Testis (tissue), 3 donors: Measurements from ENCODE around the gene KCNIP1. TPM values are rescaled to one million over a fixed set of nuclear protein-coding genes. Genes with fewer than 3 reads are reported as not detected.

Experiments
- DNase-seq: peaks from one replicate; pipeline ENCODE4 v3.0.0-alpha.2; 2019
- H3K27ac ChIP-seq, 2 donors: fragments of 200-600 bp; sonication (generic); one replicate each; pipeline ENCODE4 v1.5.1; 2019
- H3K27me3 ChIP-seq: fragments of 200-600 bp; sonication (generic); one replicate; pipeline ENCODE4 v1.5.1; 2019
- H3K36me3 ChIP-seq: fragments of 200-600 bp; sonication (generic); one replicate; pipeline ENCODE4 v1.5.1; 2017; ENCODE audit warnings: low read depth; ENCODE audit errors: missing control alignments
- H3K4me1 ChIP-seq: fragments of 200-600 bp; sonication (generic); one replicate; pipeline ENCODE4 v1.5.1; 2019
- H3K4me3 ChIP-seq, 2 donors: fragments of 200-600 bp; sonication (generic); one replicate each; pipeline ENCODE4 v1.5.1; 2017 to 2019
- H3K9me3 ChIP-seq: fragments of 200-600 bp; sonication (generic); one replicate; pipeline ENCODE4 v1.5.1; 2017
- POLR2A ChIP-seq: fragments of 450-650 bp; IDR thresholded peaks from one replicate; pipeline ENCODE4 v1.6.1; 2017; ENCODE audit warnings: antibody characterized with exemption, mild to moderate bottlenecking, moderate library complexity
- WGBS, 2 donors: methylation state at CpG; one replicate each; pipeline ENCODE4 v1.1.5; 2018; 5-methylcytosine and 5-hydroxymethylcytosine counted together
- intact Hi-C: fragments of 100-400 bp; cut with DNase I; formaldehyde crosslinking; loops from one replicate; pipeline ENCODE4 v1.15.1; 2023; ENCODE audit warnings: low total_unique reads
- polyA plus RNA-seq: library from polyadenylated mRNA; stranded (reverse); fragments of 350-450 nt; fragmentation: Illumina TruSeq; extraction: RNeasy Lipid Tissue Mini Kit (QIAGEN cat#74804); gene quantifications from one replicate; pipeline ENCODE4 v1.2.3, GENCODE V29; 2014; ENCODE audit warnings: low read depth, low replicate concordance; ENCODE audit not compliant: insufficient read depth
- total RNA-seq, 2 donors: library from RNA; depleted of rRNA; stranded (reverse); fragments of >200 nt; gene quantifications; one replicate each; pipeline ENCODE4 v1.2.3, GENCODE V29; 2016
- TF ChIP-seq, protein P1 (sequence below), 3 experiments: fragments of 450-650 bp in 2 of 3; fragments of 200-600 bp in 1 of 3; sonication (generic) in 1 of 3; IDR thresholded peaks; one replicate each; pipeline ENCODE4 v1.5.1; 2016 to 2019; ENCODE audit warnings: antibody characterized with exemption in 3 of 3, mild to moderate bottlenecking in 2 of 3, moderate library complexity in 1 of 3

The KCNIP1 gene
- total and polyA plus RNA-seq, 3 donors from 2014 or later = 5.9 to 14.8 (median 13.4) TPM

DNA sequence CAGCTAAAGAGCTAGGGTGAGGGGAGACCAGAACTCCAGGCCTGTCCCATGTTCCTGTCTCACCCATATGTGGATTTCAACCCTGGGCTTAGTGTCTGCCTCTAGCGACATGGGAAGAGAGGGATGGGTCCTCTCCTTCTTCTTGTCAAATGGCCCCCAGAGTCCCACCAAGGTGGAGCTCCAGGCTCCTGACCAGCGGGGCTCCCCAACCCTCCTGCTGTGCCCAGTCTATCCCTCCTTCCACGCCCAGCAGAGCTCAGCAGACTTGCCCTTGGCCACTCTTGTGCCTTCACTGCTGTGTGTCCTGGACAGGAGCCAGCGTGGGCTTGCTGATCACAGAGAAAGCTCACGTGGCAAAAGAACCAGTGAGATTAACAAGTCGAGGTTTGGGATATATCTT, 156.7 kb downstream of the KCNIP1 start:
- Histone ChIP-seq H3K4me1 (no peaks in the 10 kb centered on the region), H3K27me3 (no peaks in the 10 kb centered on the region), H3K36me3 (no peaks in the 10 kb centered on the region), H3K27ac (no peak overlapping the region), H3K4me3 (no peak overlapping the region), H3K9me3 (no peaks in the 10 kb centered on the region)
- DNase-seq = no peak
- TF ChIP-seq, protein P1, sequence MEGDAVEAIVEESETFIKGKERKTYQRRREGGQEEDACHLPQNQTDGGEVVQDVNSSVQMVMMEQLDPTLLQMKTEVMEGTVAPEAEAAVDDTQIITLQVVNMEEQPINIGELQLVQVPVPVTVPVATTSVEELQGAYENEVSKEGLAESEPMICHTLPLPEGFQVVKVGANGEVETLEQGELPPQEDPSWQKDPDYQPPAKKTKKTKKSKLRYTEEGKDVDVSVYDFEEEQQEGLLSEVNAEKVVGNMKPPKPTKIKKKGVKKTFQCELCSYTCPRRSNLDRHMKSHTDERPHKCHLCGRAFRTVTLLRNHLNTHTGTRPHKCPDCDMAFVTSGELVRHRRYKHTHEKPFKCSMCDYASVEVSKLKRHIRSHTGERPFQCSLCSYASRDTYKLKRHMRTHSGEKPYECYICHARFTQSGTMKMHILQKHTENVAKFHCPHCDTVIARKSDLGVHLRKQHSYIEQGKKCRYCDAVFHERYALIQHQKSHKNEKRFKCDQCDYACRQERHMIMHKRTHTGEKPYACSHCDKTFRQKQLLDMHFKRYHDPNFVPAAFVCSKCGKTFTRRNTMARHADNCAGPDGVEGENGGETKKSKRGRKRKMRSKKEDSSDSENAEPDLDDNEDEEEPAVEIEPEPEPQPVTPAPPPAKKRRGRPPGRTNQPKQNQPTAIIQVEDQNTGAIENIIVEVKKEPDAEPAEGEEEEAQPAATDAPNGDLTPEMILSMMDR (IDR thresholded peaks at IDR 0.05) = no peak
- no peak for TF ChIP-seq POLR2A
- intact Hi-C loops = no loop called here
- WGBS, 2 donors = 68 to 84% methylated on average over 4 to 6 of the region's 6 CpGs

DNA sequence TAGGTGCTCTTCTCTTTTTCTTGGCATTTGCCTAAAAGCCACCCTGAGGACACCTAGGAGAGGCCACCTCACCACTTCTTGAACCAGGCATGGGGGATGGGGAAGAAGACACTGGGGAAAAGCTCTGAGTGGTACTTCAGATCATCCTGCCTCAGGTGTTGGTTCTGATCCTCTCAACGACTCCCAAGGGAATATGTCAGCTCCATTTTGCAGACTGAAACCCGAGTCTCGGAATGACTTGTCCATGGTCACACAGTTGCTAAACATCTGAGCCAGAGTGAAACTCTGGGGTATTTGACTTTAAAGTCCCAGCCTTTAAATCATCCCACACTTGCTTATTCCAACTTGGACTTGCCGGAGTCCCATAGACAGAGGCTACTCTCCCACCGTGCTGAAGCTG, 159.1 kb downstream of the KCNIP1 start:
- Histone ChIP-seq H3K36me3 (no peaks in the 10 kb centered on the region), H3K4me1 (no peaks in the 10 kb centered on the region), H3K27me3 (no peaks in the 10 kb centered on the region), H3K27ac (no peak overlapping the region), H3K4me3 (no peak overlapping the region), H3K9me3 (no peaks in the 10 kb centered on the region)
- no peak for DNase-seq
- 85 to 93% methylated on average over 5 of the region's 5 CpGs for WGBS, 2 donors
- TF ChIP-seq, protein P1 (IDR thresholded peaks at IDR 0.05) = no peak
- no peak for TF ChIP-seq POLR2A
- intact Hi-C loops = no loop called here

DNA sequence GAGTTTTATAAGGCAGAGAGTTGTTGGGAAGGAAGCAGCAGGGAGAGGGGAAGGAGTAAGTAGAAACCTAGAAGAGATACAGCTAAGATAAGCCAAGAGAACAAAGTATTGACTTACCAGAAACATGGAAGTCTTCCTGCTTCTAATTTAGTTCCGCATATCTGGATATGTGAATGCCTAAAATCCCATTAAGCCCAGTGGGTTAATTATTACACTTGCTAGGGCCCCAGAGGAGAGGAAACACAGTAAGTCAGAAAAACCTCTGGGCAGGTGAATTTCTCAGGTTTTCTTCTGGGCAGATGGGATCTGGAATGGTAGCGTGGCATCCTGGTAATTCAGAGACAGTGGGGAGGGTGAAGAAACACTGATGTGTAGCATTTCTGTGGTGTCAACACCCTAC, 175.0 kb downstream of the KCNIP1 start:
- no peaks in the 10 kb centered on the region for H3K27me3 ChIP-seq
- no peaks in the 10 kb centered on the region for H3K36me3 ChIP-seq
- no peak overlapping the region for H3K4me3 ChIP-seq
- no peaks in the 10 kb centered on the region for H3K4me1 ChIP-seq
- WGBS, 2 donors = 95% methylated on average over 2 of the region's 2 CpGs
- no peaks in the 10 kb centered on the region for H3K9me3 ChIP-seq
- TF ChIP-seq, protein P1 (IDR thresholded peaks at IDR 0.05) = no peak
- no peak for TF ChIP-seq POLR2A
- no peak for DNase-seq
- intact Hi-C loops = no loop called here
- H3K27ac ChIP-seq = no peak overlapping the region

DNA sequence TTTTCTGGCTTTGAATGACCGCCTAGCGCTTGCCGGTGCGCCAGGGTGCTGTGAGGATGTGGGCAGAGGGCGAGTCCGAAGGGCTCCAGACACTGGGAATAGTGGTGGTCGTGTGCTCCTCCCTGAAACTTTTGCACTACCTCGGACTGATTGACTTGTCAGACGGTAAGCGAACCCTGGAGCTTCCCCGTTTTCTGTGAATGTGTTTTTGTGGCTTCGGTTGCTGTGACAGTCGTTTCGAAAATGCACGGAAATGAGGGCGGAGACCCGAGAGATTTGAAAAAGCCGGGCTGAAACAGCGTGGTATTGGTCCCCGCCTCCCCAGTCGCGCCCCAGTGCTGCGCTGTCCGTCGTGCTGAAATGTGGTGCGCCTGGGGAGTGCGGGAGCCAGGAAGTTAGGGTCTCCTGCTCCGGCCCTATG, 177.2 kb downstream of the KCNIP1 start:
- Histone ChIP-seq H3K4me1 (no peaks in the 10 kb centered on the region), H3K4me3 (no peak overlapping the region), H3K27me3 (no peaks in the 10 kb centered on the region), H3K9me3 (no peaks in the 10 kb centered on the region), H3K27ac (no peak overlapping the region), H3K36me3 (no peaks in the 10 kb centered on the region)
- peak; percentile 43 for DNase-seq
- TF ChIP-seq, protein P1 (IDR thresholded peaks at IDR 0.05) = no peak
- intact Hi-C loops = no loop called here
- WGBS, 2 donors = 2% methylated on average over 27 to 28 of the region's 28 CpGs

DNA sequence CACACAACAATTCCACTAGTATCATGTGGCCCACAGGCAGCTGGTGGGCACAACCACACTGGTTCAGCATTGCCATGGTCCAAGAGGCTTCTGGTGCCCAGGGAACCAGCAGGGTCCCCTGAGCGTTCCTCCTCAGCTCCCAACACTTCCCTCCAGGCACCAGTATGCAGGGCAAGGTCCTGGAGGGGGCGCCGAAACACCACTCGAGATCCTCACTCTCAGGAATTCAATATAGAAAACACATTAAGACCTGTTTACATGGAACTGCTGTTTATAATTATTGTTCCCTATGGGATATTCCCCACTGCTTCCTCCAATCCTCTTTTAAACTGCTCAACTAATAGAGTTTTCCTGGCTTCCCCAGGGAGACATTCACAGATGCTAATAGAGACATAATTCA, 187.8 kb downstream of the KCNIP1 start:
- WGBS, 2 donors = 35 to 38% methylated on average over 4 of the region's 4 CpGs
- no peaks in the 10 kb centered on the region for H3K36me3 ChIP-seq
- no peak for DNase-seq
- H3K4me3 ChIP-seq = no peak overlapping the region
- intact Hi-C loops = no loop called here
- TF ChIP-seq, protein P1 (IDR thresholded peaks at IDR 0.05) = no peak
- TF ChIP-seq POLR2A = no peak
- H3K27me3 ChIP-seq = no peaks in the 10 kb centered on the region
- no peaks in the 10 kb centered on the region for H3K4me1 ChIP-seq
- no peaks in the 10 kb centered on the region for H3K9me3 ChIP-seq
- H3K27ac ChIP-seq = no peak overlapping the region
